MM.1S (cell line): Measurements from ENCODE around the gene SCUBE1.

ENCODE experiments used
- DNase-seq: peaks from one replicate; pipeline ENCODE4 v3.0.0-alpha.2; 2015
- H2AFZ ChIP-seq: fragments of 300-600 bp; sonication (generic); 2 replicates; pipeline ENCODE4 v1.6.0; 2016; ENCODE audit warnings: antibody characterized with exemption, low read length
- H3F3A ChIP-seq: fragments of 300-600 bp; sonication (generic); 2 replicates; pipeline ENCODE4 v1.6.1; 2016; ENCODE audit warnings: mild to moderate bottlenecking, antibody characterized with exemption, low read length, moderate library complexity, mixed read lengths; ENCODE audit not compliant: insufficient read depth
- H3K27ac ChIP-seq: fragments of 300-600 bp; sonication (generic); 2 replicates; pipeline ENCODE4 v1.5.1; 2016; ENCODE audit warnings: mild to moderate bottlenecking, low read length
- H3K27me3 ChIP-seq: fragments of 300-600 bp; sonication (generic); replicated peaks from 2 replicates; pipeline ENCODE4 v1.6.0; 2016; ENCODE audit warnings: low read length; ENCODE audit not compliant: insufficient read depth
- H3K36me3 ChIP-seq: fragments of 300-600 bp; sonication (generic); replicated peaks from 2 replicates; pipeline ENCODE4 v1.6.1; 2016; ENCODE audit warnings: mild to moderate bottlenecking, low read length, mixed read lengths; ENCODE audit not compliant: insufficient read depth
- H3K4me1 ChIP-seq: fragments of 300-600 bp; sonication (generic); 2 replicates; pipeline ENCODE4 v1.6.1; 2016; ENCODE audit warnings: low read length, mixed read lengths
- H3K4me2 ChIP-seq: fragments of 300-600 bp; sonication (generic); 2 replicates; pipeline ENCODE4 v1.6.0; 2016; ENCODE audit warnings: low read depth, low read length
- H3K4me3 ChIP-seq: fragments of 300-600 bp; sonication (generic); 2 replicates; pipeline ENCODE4 v1.5.1; 2016; ENCODE audit warnings: low read length, mixed read lengths
- H3K79me2 ChIP-seq: fragments of 300-600 bp; sonication (generic); 2 replicates; pipeline ENCODE4 v1.6.1; 2016; ENCODE audit warnings: mixed run types, low read length, mixed read lengths
- H3K9ac ChIP-seq: fragments of 300-600 bp; sonication (generic); 2 replicates; pipeline ENCODE4 v1.6.1; 2016; ENCODE audit warnings: low read length, mixed read lengths
- H3K9me2 ChIP-seq: fragments of 300-600 bp; sonication (generic); replicated peaks from 2 replicates; pipeline ENCODE4 v1.6.1; 2016; ENCODE audit warnings: mild to moderate bottlenecking, low read length, mixed read lengths; ENCODE audit not compliant: insufficient read depth
- H3K9me3 ChIP-seq: fragments of 300-600 bp; sonication (generic); replicated peaks from 2 replicates; pipeline ENCODE4 v1.6.1; 2016; ENCODE audit warnings: mild to moderate bottlenecking, low read length, mixed read lengths; ENCODE audit not compliant: insufficient read depth
- H4K20me1 ChIP-seq: fragments of 300-600 bp; sonication (generic); 2 replicates; pipeline ENCODE4 v1.6.1; 2016; ENCODE audit warnings: mild to moderate bottlenecking, low read length, moderate library complexity, mixed read lengths; ENCODE audit not compliant: insufficient read depth
- CTCF ChIP-seq: fragments of 300-600 bp; sonication (generic); IDR thresholded peaks from 2 replicates; pipeline ENCODE4 v1.5.1; 2016; ENCODE audit warnings: antibody characterized with exemption, low read length, mixed read lengths
- EZH2 ChIP-seq: fragments of 300-600 bp; sonication (generic); optimal IDR thresholded peaks from 2 replicates; pipeline ENCODE3; 2017; ENCODE audit warnings: low read depth, mild to moderate bottlenecking, antibody characterized with exemption, low read length, mixed read lengths
- EZH2phosphoT487 ChIP-seq: fragments of 300-600 bp; sonication (generic); IDR thresholded peaks from 2 replicates; pipeline ENCODE4 v1.6.1; 2018; ENCODE audit warnings: antibody characterized with exemption, low read length

SCUBE1 gene

GRCh38 chr22:43390872-43391271, 47.7 kb upstream of the SCUBE1 start:
- no peak overlapping the region for H3K27ac ChIP-seq
- H3K9me3 ChIP-seq: no peaks in the 10 kb centered on the region
- H4K20me1 ChIP-seq: no peaks in the 10 kb centered on the region
- no peak overlapping the region for H3K4me3 ChIP-seq
- peaks cover 27% of the 10 kb centered on the region for H3K27me3 ChIP-seq
- no peaks in the 10 kb centered on the region for H3K36me3 ChIP-seq
- no peak overlapping the region for H3K9ac ChIP-seq
- no peaks in the 10 kb centered on the region for H3K4me1 ChIP-seq
- no peaks in the 10 kb centered on the region for H3K9me2 ChIP-seq
- H3K79me2 ChIP-seq: no peaks in the 10 kb centered on the region
- no peak for DNase-seq
- TF ChIP-seq EZH2phosphoT487: no peak
- H3K4me2 ChIP-seq: no peak overlapping the region
- no peak overlapping the region for H2AFZ ChIP-seq
- no peaks in the 10 kb centered on the region for H3F3A ChIP-seq

DNA sequence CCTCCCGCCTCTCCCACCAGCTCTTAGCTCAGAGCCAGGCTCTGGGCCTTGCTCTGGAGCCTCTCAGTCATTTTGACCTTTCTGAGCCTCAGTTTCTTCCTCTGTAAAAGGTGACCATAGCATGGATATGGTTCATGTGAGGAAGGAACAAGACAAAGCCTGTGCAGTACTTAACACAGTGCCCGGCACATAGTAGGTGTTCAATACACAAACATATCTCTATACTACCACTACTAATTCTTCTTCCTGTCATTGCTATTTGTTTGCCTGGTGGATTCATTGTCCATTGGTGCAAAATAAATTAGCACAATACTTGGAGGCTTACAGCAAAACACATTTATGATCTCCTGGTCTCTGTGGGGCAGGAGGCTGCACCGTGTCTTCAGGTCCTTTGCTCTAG, 47.0 kb upstream of the SCUBE1 start:
- Histone ChIP-seq H3K79me2 (no peaks in the 10 kb centered on the region), H3K9me2 (no peaks in the 10 kb centered on the region), H3K27ac (no peak overlapping the region), H3K27me3 (peaks cover 20% of the 10 kb centered on the region), H3K4me3 (no peak overlapping the region), H3K9ac (no peak overlapping the region), H3K36me3 (no peaks in the 10 kb centered on the region), H3F3A (no peaks in the 10 kb centered on the region), H3K9me3 (no peaks in the 10 kb centered on the region), H4K20me1 (no peaks in the 10 kb centered on the region), H2AFZ (no peak overlapping the region), H3K4me2 (no peak overlapping the region), H3K4me1 (no peaks in the 10 kb centered on the region)
- no peak for TF ChIP-seq EZH2
- no peak for TF ChIP-seq CTCF
- TF ChIP-seq EZH2phosphoT487: no peak
- no peak for DNase-seq

DNA sequence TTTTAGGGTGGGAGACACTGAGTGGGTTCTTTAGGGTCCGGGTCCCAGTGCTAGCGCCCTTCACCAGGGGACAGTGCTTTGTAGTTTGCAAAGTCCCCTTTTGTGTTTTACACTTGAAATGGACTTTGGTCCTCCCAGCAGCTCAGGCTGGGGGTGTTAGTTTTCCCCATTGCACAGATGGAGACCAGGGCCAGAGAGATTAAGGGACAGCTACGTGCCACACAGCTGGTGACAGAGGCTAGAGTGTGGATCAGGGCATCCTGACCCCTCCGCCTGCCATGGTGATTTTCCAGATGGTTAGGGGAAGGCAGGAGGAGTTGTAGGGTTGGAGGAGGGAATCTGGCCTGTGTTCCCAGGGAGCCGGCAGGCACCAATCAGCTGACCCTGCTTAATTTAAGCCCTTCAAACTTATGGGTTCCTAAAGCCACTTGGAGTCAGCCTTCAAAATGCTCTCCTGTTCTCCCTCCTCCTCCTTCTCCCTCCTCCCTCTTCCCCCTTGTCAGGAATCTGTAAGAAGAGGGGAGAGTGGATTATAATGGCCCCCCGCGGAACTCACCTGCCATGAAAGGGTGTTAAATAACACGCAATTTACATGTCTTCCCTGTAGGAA, 46.2 kb upstream of the SCUBE1 start:
- TF ChIP-seq EZH2 (no peak), CTCF (no peak), EZH2phosphoT487 (no peak)
- Histone ChIP-seq H3K9me3 (no peaks in the 10 kb centered on the region), H3K4me1 (no peaks in the 10 kb centered on the region), H3K27ac (no peak overlapping the region), H3K4me2 (no peak overlapping the region), H3K36me3 (no peaks in the 10 kb centered on the region), H2AFZ (no peak overlapping the region), H3K79me2 (no peaks in the 10 kb centered on the region), H3K9ac (no peak overlapping the region), H3K27me3 (peaks cover 14% of the 10 kb centered on the region), H3K4me3 (no peak overlapping the region), H3K9me2 (no peaks in the 10 kb centered on the region), H4K20me1 (no peaks in the 10 kb centered on the region), H3F3A (no peaks in the 10 kb centered on the region)
- no peak for DNase-seq

GRCh38 chr22:43388420-43388851, 45.3 kb upstream of the SCUBE1 start:
- no peak overlapping the region for H3K9ac ChIP-seq
- no peaks in the 10 kb centered on the region for H3F3A ChIP-seq
- no peaks in the 10 kb centered on the region for H3K9me3 ChIP-seq
- no peaks in the 10 kb centered on the region for H3K36me3 ChIP-seq
- no peak overlapping the region for H3K4me3 ChIP-seq
- TF ChIP-seq EZH2 (no peak), CTCF (peak; percentile 97), EZH2phosphoT487 (no peak)
- H3K4me2 ChIP-seq: no peak overlapping the region
- no peak overlapping the region; the same call in 1 of the 2 replicates for H2AFZ ChIP-seq
- H4K20me1 ChIP-seq: no peaks in the 10 kb centered on the region
- no peaks in the 10 kb centered on the region for H3K4me1 ChIP-seq
- peak; percentile 60 for DNase-seq
- no peaks in the 10 kb centered on the region for H3K79me2 ChIP-seq
- H3K27me3 ChIP-seq: peaks cover 14% of the 10 kb centered on the region
- no peak overlapping the region for H3K27ac ChIP-seq
- no peaks in the 10 kb centered on the region for H3K9me2 ChIP-seq
